HepG2 (cell line): ENCODE measurements around the gene RHCE.
"Not testable (repeated sequence)": the region's sequence is repeated elsewhere in the genome, so short reads cannot be mapped to it uniquely, and the experiment has no call there.

Experiments
- ATAD3A ChIP-seq: sonication (generic); formaldehyde crosslinking; IDR thresholded peaks from 2 replicates; pipeline ENCODE4 v1.4.0; 2020; ENCODE audit warnings: missing genetic modification reagents
- PCBP2 ChIP-seq: fragments of 200-400 bp; formaldehyde crosslinking; optimal IDR thresholded peaks from 2 replicates; pipeline ENCODE3; 2018; ENCODE audit warnings: low read length, low read depth; ENCODE audit not compliant: poor library complexity, severe bottlenecking
- RFX3 ChIP-seq: IDR thresholded peaks from 2 replicates; pipeline ENCODE4 v1.6.1; 2016; ENCODE audit warnings: missing biosample characterization, missing genetic modification reagents
- TF ChIP-seq, protein P1 (sequence below): fragments of 450-650 bp; IDR thresholded peaks from 2 replicates; pipeline ENCODE4 v1.6.1; 2016
- TF ChIP-seq, protein P2 (sequence below): sonication (generic); formaldehyde crosslinking; IDR thresholded peaks from 2 replicates; pipeline ENCODE4 v1.5.0; 2020; ENCODE audit warnings: mild to moderate bottlenecking, missing genetic modification reagents, moderate library complexity

DNA sequence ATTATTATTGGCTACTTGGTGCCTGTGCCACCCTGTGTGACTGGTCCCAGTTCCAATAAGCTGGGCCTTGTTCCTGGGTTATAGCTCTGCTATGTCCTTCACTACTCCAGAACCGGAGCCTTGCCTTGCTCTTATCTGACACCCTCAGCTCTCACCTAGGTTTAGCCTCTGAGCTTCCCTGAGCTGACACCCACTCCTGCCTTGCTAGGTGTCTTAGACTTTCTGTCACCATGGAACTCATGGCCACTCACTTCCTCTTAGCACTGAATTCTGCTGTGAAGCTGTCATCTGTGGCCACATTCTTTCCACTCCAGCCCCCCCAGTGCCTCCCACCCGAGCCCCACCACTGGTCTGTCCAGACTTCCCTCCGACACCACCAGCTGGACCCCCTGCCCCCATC, 30.9 kb downstream of the RHCE start:
- TF ChIP-seq, protein P1, sequence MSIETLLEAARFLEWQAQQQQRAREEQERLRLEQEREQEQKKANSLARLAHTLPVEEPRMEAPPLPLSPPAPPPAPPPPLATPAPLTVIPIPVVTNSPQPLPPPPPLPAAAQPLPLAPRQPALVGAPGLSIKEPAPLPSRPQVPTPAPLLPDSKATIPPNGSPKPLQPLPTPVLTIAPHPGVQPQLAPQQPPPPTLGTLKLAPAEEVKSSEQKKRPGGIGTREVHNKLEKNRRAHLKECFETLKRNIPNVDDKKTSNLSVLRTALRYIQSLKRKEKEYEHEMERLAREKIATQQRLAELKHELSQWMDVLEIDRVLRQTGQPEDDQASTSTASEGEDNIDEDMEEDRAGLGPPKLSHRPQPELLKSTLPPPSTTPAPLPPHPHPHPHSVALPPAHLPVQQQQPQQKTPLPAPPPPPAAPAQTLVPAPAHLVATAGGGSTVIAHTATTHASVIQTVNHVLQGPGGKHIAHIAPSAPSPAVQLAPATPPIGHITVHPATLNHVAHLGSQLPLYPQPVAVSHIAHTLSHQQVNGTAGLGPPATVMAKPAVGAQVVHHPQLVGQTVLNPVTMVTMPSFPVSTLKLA = not testable (repeated sequence)
- not testable (repeated sequence) for TF ChIP-seq RFX3; PCBP2; ATAD3A (CRISPR knock-in tag)
- TF ChIP-seq, protein P2, sequence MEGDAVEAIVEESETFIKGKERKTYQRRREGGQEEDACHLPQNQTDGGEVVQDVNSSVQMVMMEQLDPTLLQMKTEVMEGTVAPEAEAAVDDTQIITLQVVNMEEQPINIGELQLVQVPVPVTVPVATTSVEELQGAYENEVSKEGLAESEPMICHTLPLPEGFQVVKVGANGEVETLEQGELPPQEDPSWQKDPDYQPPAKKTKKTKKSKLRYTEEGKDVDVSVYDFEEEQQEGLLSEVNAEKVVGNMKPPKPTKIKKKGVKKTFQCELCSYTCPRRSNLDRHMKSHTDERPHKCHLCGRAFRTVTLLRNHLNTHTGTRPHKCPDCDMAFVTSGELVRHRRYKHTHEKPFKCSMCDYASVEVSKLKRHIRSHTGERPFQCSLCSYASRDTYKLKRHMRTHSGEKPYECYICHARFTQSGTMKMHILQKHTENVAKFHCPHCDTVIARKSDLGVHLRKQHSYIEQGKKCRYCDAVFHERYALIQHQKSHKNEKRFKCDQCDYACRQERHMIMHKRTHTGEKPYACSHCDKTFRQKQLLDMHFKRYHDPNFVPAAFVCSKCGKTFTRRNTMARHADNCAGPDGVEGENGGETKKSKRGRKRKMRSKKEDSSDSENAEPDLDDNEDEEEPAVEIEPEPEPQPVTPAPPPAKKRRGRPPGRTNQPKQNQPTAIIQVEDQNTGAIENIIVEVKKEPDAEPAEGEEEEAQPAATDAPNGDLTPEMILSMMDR (CRISPR knock-in tag) = not testable (repeated sequence)
